HG03139 (cell line): ENCODE measurements around the gene TRIM74.
"Not testable (repeated sequence)": the region's sequence is repeated elsewhere in the genome, so short reads cannot be mapped to it uniquely, and the experiment has no call there.

Experiments used
- ATAC-seq: cut with Tn5 transposase; IDR thresholded peaks from one replicate; pipeline ENCODE4 v1.9.1; 2021; ENCODE audit not compliant: unreplicated experiment

Gene TRIM74

DNA sequence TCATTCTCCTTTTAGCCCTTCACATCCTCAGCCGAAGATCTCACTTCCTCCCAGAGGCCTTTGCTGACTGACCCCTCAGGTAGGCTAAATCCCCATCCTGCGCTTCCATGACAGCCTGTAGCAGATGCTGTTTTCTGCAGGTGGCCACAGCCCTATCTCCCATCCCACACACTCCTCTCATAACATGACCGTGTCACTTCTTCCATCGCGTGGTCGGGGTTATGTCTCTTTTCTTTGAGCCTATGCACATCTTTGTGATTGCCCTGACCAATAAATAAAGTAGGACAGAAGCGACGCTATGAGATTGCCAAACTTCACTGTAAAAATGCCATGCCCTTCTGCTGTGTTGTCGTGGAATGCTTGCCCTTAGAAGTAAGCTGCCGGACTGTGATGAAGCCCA, 55.5 kb downstream of the TRIM74 start:
- not testable (repeated sequence) for ATAC-seq

DNA sequence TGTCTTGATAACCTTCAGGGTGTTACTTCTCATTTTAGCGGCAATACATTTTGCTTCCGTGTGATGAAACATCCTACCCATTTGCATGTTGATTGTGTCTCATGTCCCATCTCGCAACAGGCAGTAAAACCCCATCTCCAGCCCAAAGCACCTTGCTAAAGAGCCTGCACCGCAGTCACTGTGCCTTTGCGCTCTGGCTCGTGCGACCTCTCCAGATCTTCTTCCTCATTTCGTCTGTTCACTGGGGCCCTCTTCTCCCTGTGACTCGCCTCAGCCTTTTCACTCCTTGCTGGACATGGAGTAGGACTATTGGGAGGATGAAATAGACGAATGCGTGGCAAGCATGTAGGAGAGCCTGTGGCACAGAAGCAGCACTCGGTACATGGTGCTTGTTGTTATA, 57.9 kb downstream of the TRIM74 start:
- not testable (repeated sequence) for ATAC-seq
